Right lobe of liver (tissue), 6 donors: ENCODE data around the gene TREH. TPM values are rescaled to one million over a fixed set of nuclear protein-coding genes. Genes with fewer than 3 reads are reported as not detected.

Experiments used
- ATAC-seq, 4 donors: fragments of 200-7000 bp; cut with Tn5 transposase; one replicate each; pipeline ENCODE4 v1.9.1; 2020; ENCODE audit warnings: mild to moderate bottlenecking in 4 of 4, moderate library complexity in 4 of 4
- DNase-seq, 3 donors: peaks; one replicate each; pipeline ENCODE4 v3.0.0-alpha.2; 2020
- H3K27ac ChIP-seq, 3 donors: fragments of 200-600 bp; one replicate each; pipeline ENCODE4 v1.8.0; 2022
- H3K27me3 ChIP-seq, 2 donors: fragments of 200-600 bp; one replicate each; pipeline ENCODE4 v1.8.0; 2022
- H3K36me3 ChIP-seq, 4 donors: fragments of 200-600 bp; sonication (generic) in 1 of 4; one replicate each; pipeline versions ENCODE4 v1.5.1 to v1.8.0; 2017 to 2022; ENCODE audit warnings: control low read depth in 1 of 4
- H3K4me1 ChIP-seq, 4 donors: fragments of 200-600 bp; sonication (generic) in 1 of 4; one replicate each; pipeline versions ENCODE4 v1.5.1 to v1.8.0; 2017 to 2022; ENCODE audit warnings: control low read depth in 1 of 4
- H3K4me3 ChIP-seq, 3 donors: fragments of 200-600 bp; one replicate each; pipeline ENCODE4 v1.8.0; 2022
- H3K9me3 ChIP-seq, 4 donors: fragments of 200-600 bp; sonication (generic) in 1 of 4; one replicate each; pipeline versions ENCODE4 v1.5.1 to v1.8.0; 2017 to 2022; ENCODE audit warnings: control low read depth in 1 of 4
- CTCF ChIP-seq, 4 donors: fragments of 200-600 bp in 3 of 4; fragments of 450-650 bp in 1 of 4; IDR thresholded peaks; one replicate each; pipeline versions ENCODE4 v1.5.1 to v1.8.0; 2016 to 2022; ENCODE audit warnings: antibody characterized with exemption in 4 of 4, mild to moderate bottlenecking in 2 of 4
- POLR2A ChIP-seq: fragments of 450-650 bp; IDR thresholded peaks from one replicate; pipeline ENCODE4 v1.6.1; 2017; ENCODE audit warnings: antibody characterized with exemption, mild to moderate bottlenecking
- WGBS: methylation state at CpG from one replicate; pipeline ENCODE4 v1.1.6; 2018; ENCODE audit warnings: low coverage, low lambda C conversion rate; ENCODE audit not compliant: insufficient coverage; ENCODE audit errors: missing lambda C conversion rate; 5-methylcytosine and 5-hydroxymethylcytosine counted together
- intact Hi-C, 2 donors: fragments of 100-400 bp; cut with DNase I; formaldehyde crosslinking; loops; one replicate each; pipeline versions ENCODE4 v1.11.2 to v1.14.1; 2022
- total RNA-seq, 6 experiments: library from RNA; depleted of rRNA in 2 of 6; stranded (reverse); fragments of >200 nt in 2 of 6; fragmentation: NEBNext Ultra II Directional in 3 of 6; extraction: Animal tissue kit (Norgen Biotek cat#: 25700) in 3 of 6; gene quantifications; one replicate each; pipeline versions ENCODE4 v1.1.0 to v1.2.4, GENCODE V29; 2016 to 2023
- donor health status: DM: no; HTN: yes; CAD: no.
- donor health status: DM: no; HTN: no; CAD: no.
- donor health status: DM: no; HTN: no; CAD: no.
- donor health status: DM: no; HTN: yes; CAD: no.
- donor health status: DM: no; HTN: yes; CAD: no.

TREH gene
- total RNA-seq, 6 experiments from 2014 or later = 2.1 to 5.1 (median 2.9) TPM; not detected in 2

- Histone ChIP-seq H3K9me3 (no peaks in the 10 kb centered on the region), H3K27me3 (no peaks in the 10 kb centered on the region), H3K4me1 (peaks cover 0 to 20% (median 0%) of the 10 kb centered on the region in 4 donors), H3K27ac (no peak overlapping the region), H3K36me3 (no peaks in the 10 kb centered on the region), H3K4me3 (no peak overlapping the region)
- DNase-seq (no peak), ATAC-seq (peak; percentile 58 to 89 (median 72))
- TF ChIP-seq CTCF (IDR thresholded peaks at IDR 0.05) (no peak), POLR2A (no peak)
- WGBS = 50% methylated on average over 3 of the region's 6 CpGs
- intact Hi-C loops = no loop called here
These were observed 5.9 kb downstream of the TREH start for GRCh38 chr11:118673361-118674081.

GRCh38 chr11:118672846-118673245 is 6.6 kb downstream of the TREH start:
- Histone ChIP-seq H3K27ac (no peak overlapping the region), H3K9me3 (no peaks in the 10 kb centered on the region), H3K4me3 (no peak overlapping the region), H3K36me3 (no peaks in the 10 kb centered on the region), H3K27me3 (no peaks in the 10 kb centered on the region), H3K4me1 (peaks cover 0 to 20% (median 0%) of the 10 kb centered on the region in 4 donors)
- intact Hi-C loops = no loop called here
- ATAC-seq = no peak
- TF ChIP-seq POLR2A (no peak), CTCF (IDR thresholded peaks at IDR 0.05) (no peak)
- no peak for DNase-seq
- 88% methylated on average over 1 of the region's 1 CpG for WGBS

- Histone ChIP-seq H3K27ac (no peak overlapping the region), H3K9me3 (no peaks in the 10 kb centered on the region), H3K27me3 (no peaks in the 10 kb centered on the region), H3K4me3 (no peak overlapping the region), H3K36me3 (no peaks in the 10 kb centered on the region), H3K4me1 (peaks cover 0 to 20% (median 0%) of the 10 kb centered on the region in 4 donors)
- intact Hi-C loops = no loop called here
- ATAC-seq = no peak
- WGBS = 93% methylated on average over 2 of the region's 2 CpGs
- DNase-seq = no peak
- no peak for TF ChIP-seq CTCF (IDR thresholded peaks at IDR 0.05)
- TF ChIP-seq POLR2A = no peak
These were observed 8.2 kb downstream of the TREH start for GRCh38 chr11:118671254-118671653.

GRCh38 chr11:118670063-118670462 is 9.4 kb downstream of the TREH start:
- ATAC-seq (peak in 3 of 4 donors; percentile 33 to 81 (median 71)), DNase-seq (no peak)
- TF ChIP-seq CTCF (IDR thresholded peaks at IDR 0.05) = no peak
- TF ChIP-seq POLR2A = no peak
- H3K4me3 ChIP-seq = no peak overlapping the region
- no peaks in the 10 kb centered on the region for H3K27me3 ChIP-seq
- no peaks in the 10 kb centered on the region for H3K36me3 ChIP-seq
- peaks cover 0 to 20% (median 0%) of the 10 kb centered on the region in 4 donors for H3K4me1 ChIP-seq
- intact Hi-C loops = no loop called here
- H3K9me3 ChIP-seq = no peaks in the 10 kb centered on the region
- H3K27ac ChIP-seq = no peak overlapping the region
- 24% methylated on average over 1 of the region's 2 CpGs for WGBS
